Measurements from ENCODE around the gene PRUNE2. TPM values are rescaled to one million over a fixed set of nuclear protein-coding genes. Genes with fewer than 3 reads are reported as not detected.

Gene PRUNE2
- total and polyA plus RNA-seq, 9 of the 15 experiments (the other 6 are each of a cell fraction or from before 2014, with no cell fraction given): 0.05 to 0.45 (median 0.18) TPM; not detected in 1

- H3K9ac ChIP-seq (ENCODE audit: insufficient read depth in 1 of 2, low read depth in 2 of 2, low read length in 2 of 2): no peak overlapping the region
- CTCF ChIA-PET (ENCODE audit: low intra/inter-chr PET ratio): no interaction called here
- H3K4me2 ChIP-seq (ENCODE audit: insufficient read depth, low read length): no peak overlapping the region
- no peak for ATAC-seq
- no peaks in the 10 kb centered on the region for H3K9me1 ChIP-seq (ENCODE audit: control insufficient read depth, insufficient read depth, low read length)
- no TSS peak for BruUV-seq (replicated peaks)
- no peak for TF ChIP-seq SMARCB1 (IDR thresholded peaks at IDR 0.05; ENCODE audit: insufficient read length, low read depth)
- no peak for TF ChIP-seq KDM2B (CRISPR knock-in tag; IDR thresholded peaks at IDR 0.05)
- TF ChIP-seq ARID1B (IDR thresholded peaks at IDR 0.05): no peak
- TF ChIP-seq RBM39 (optimal IDR thresholded peaks at IDR 0.05; ENCODE audit: low read depth, low read length): no peak
- TF ChIP-seq FOXJ2 (tag; IDR thresholded peaks at IDR 0.05): no peak
- TF ChIP-seq ELF1 (tag; IDR thresholded peaks at IDR 0.05): no peak
- TF ChIP-seq PHB2 (IDR thresholded peaks at IDR 0.05; ENCODE audit: low read depth): no peak
- TF ChIP-seq RREB1 (CRISPR knock-in tag; IDR thresholded peaks at IDR 0.05): no peak
- no peak for TF ChIP-seq SNRNP70 (optimal IDR thresholded peaks at IDR 0.05; ENCODE audit: low read depth, low read length)
- no peak for TF ChIP-seq SLC30A9 (CRISPR knock-in tag; IDR thresholded peaks at IDR 0.05)
- no peak for TF ChIP-seq RFX5 (IDR thresholded peaks at IDR 0.05; ENCODE audit: low read depth, low read length)
- TF ChIP-seq NCOR1 (IDR thresholded peaks at IDR 0.05): no peak
- no peak overlapping the region for H3K4me3 ChIP-seq
- WGBS (ENCODE audit: insufficient coverage, low coverage, missing lambda C conversion rate): 0% methylated on average over 5 of the region's 5 CpGs
- H3K79me2 ChIP-seq (ENCODE audit: control insufficient read depth, insufficient read depth, low read length): no peaks in the 10 kb centered on the region
- POLR2A ChIA-PET: no interaction called here
- intact Hi-C loops (cut with micrococcal nuclease): no loop called here
- H3K4me1 ChIP-seq (replicated peaks in 1 of 2; ENCODE audit: control insufficient read depth in 2 of 2, insufficient read depth in 2 of 2, low read length in 2 of 2): no peaks in the 10 kb centered on the region
- H4K20me1 ChIP-seq (replicated peaks; ENCODE audit: control insufficient read depth, insufficient read depth, low read length): no peaks in the 10 kb centered on the region
- no peaks in the 10 kb centered on the region for H3K9me3 ChIP-seq (replicated peaks; ENCODE audit: control insufficient read depth, insufficient read depth, low read depth, low read length)
- no peak overlapping the region for H3K27ac ChIP-seq (ENCODE audit: extremely low read depth, low read depth, low read length)
- no peak overlapping the region for H2AFZ ChIP-seq (ENCODE audit: low read depth, low read length)
- in situ Hi-C loops (cut with MboI): loop anchor here (25.0 kb wide), 1 partner anchor 179 kb away; no protein-coding TSS in a partner anchor
- no peak for DNase-seq (ENCODE audit: extremely low read depth in 1 of 4, low spot score in 3 of 4)
- no peaks in the 10 kb centered on the region for H3K27me3 ChIP-seq (ENCODE audit: control insufficient read depth in 2 of 2, insufficient read depth in 2 of 2, low read length in 2 of 2)
- H3K36me3 ChIP-seq (ENCODE audit: control insufficient read depth, insufficient read depth, low read length): no peaks in the 10 kb centered on the region
- no peak for FAIRE-seq
These were observed 97.3 kb downstream of the PRUNE2 start for GRCh38 chr9:76808636-76809035.

All from K562 (cell line).